HG03469 (cell line): Measurements from ENCODE around the gene EDN3.

Experiments used
- ATAC-seq: cut with Tn5 transposase; IDR thresholded peaks from one replicate; pipeline ENCODE4 v1.9.1; 2021; ENCODE audit warnings: mild to moderate bottlenecking, moderate library complexity, moderate number of reproducible peaks; ENCODE audit not compliant: unreplicated experiment

EDN3 gene

DNA sequence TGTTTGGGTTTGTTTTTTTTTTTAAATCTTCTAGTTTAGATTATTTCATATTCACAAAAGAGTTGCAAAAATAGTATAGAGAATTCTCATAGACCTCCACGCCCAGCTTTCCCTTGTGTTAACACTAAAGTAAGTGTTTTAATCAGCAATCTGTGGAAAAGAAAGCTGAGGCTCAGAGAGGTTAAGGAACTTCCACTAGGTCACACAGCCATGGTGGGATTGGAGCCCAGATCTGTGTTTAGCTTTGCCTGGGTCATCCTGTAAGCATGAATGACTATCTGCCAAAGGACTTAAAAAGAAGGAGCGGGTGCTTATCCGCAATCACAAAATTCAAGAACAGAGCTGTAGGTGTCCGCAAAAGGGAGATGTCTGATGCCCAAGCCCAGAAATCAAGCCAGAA lies 60.5 kb downstream of the EDN3 start:
- ATAC-seq = no peak

DNA sequence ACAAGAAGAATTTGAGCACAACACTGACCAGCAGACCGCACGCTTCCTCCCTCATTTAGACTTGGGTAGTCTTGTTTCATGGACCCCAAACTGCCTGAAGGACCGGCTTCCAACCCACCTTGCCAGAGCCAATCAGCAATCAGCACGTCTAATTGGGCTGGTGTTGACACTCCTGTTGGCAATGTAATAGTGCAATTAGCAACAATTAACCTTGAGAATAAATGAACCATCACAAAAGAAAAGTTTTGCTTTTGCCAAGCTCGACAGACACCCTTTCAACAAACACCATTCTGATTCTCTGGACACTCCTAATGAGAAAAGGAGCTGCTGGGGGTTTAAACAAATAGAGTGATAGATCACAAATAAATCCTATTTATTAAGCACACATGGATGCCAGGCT lies 61.0 kb downstream of the EDN3 start:
- no peak for ATAC-seq

GRCh38 chr20:59363101-59363500 lies 62.7 kb downstream of the EDN3 start:
- no peak for ATAC-seq

GRCh38 chr20:59364611-59365010 lies 64.2 kb downstream of the EDN3 start:
- no peak for ATAC-seq

GRCh38 chr20:59365611-59366285 lies 65.3 kb downstream of the EDN3 start:
- no peak for ATAC-seq

GRCh38 chr20:59371431-59371830 lies 71.0 kb downstream of the EDN3 start:
- ATAC-seq = no peak

- no peak for ATAC-seq
Observed at GRCh38 chr20:59374261-59374660, 73.8 kb downstream of the EDN3 start.

DNA sequence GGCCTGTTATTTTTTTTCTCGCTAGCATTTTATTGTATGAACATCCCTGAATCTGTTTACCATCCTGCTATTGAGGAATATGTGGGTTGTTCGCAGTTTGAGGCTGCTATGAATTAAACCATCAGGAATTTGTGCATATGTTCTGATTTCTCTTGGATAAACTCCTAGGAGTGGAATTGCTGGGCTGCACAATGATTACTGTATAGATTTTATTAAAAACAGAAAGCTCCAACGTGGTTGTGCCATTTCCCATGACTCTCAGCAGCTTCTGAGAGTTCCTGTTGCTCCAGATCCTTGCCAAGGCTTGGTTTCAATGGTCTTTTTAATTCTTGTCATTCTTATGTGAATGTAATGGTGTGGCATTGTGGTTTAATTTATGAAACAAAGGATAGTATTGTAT lies 75.1 kb downstream of the EDN3 start:
- no peak for ATAC-seq
